ENCODE measurements around the gene MTCL1. TPM values are rescaled to one million over a fixed set of nuclear protein-coding genes. Genes with fewer than 3 reads are reported as not detected.

Gene MTCL1
- total and polyA plus RNA-seq, 10 donors = 1.6 to 7.5 (median 3.9) TPM

GRCh38 chr18:8770657-8771056, 65.3 kb downstream of the MTCL1 start:
- 81 to 98% (median 86%) methylated on average over 1 of the region's 1 CpG for WGBS, 5 donors
- H3K36me3 ChIP-seq = no peaks in the 10 kb centered on the region
- TF ChIP-seq POLR2A (IDR thresholded peaks at IDR 0.05) (no peak), POLR2AphosphoS5 (IDR thresholded peaks at IDR 0.05) (no peak), CTCF (IDR thresholded peaks at IDR 0.05 in 8 of 11, conservative IDR thresholded peaks at IDR 0.05 in 3 of 11) (no peak)
- H3K27me3 ChIP-seq (replicated peaks in 1 of 7) = no peaks in the 10 kb centered on the region
- intact Hi-C loops (cut with DNase I; ENCODE audit: low total_unique reads) = no loop called here
- H3K4me3 ChIP-seq = no peak overlapping the region
- H3K27ac ChIP-seq = no peak overlapping the region
- no peaks in the 10 kb centered on the region for H3K4me1 ChIP-seq
- no peak for DNase-seq
- H3K9me3 ChIP-seq = no peaks in the 10 kb centered on the region

GRCh38 chr18:8771930-8772329, 66.6 kb downstream of the MTCL1 start:
- no peaks in the 10 kb centered on the region for H3K4me1 ChIP-seq
- no peaks in the 10 kb centered on the region for H3K36me3 ChIP-seq
- H3K9me3 ChIP-seq = no peaks in the 10 kb centered on the region
- H3K27ac ChIP-seq = no peak overlapping the region
- TF ChIP-seq POLR2AphosphoS5 (IDR thresholded peaks at IDR 0.05) (no peak), POLR2A (IDR thresholded peaks at IDR 0.05) (no peak), CTCF (IDR thresholded peaks at IDR 0.05 in 8 of 11, conservative IDR thresholded peaks at IDR 0.05 in 3 of 11) (no peak)
- intact Hi-C loops (cut with DNase I; ENCODE audit: low total_unique reads) = no loop called here
- H3K4me3 ChIP-seq = no peak overlapping the region
- DNase-seq = no peak
- 67 to 94% (median 82%) methylated on average over 8 of the region's 8 CpGs for WGBS, 5 donors
- H3K27me3 ChIP-seq (replicated peaks in 1 of 7) = no peaks in the 10 kb centered on the region

GRCh38 chr18:8773980-8774379, 68.6 kb downstream of the MTCL1 start:
- intact Hi-C loops (cut with DNase I; ENCODE audit: low total_unique reads) = no loop called here
- no peak for DNase-seq
- WGBS, 5 donors = 86 to 93% (median 89%) methylated on average over 5 of the region's 5 CpGs

More at GRCh38 chr18:8773980-8774379, 68.6 kb downstream of the MTCL1 start:
- TF ChIP-seq POLR2A (IDR thresholded peaks at IDR 0.05) (no peak), POLR2AphosphoS5 (IDR thresholded peaks at IDR 0.05) (no peak), CTCF (IDR thresholded peaks at IDR 0.05 in 8 of 11, conservative IDR thresholded peaks at IDR 0.05 in 3 of 11) (no peak)
- Histone ChIP-seq H3K27me3 (replicated peaks in 1 of 7) (no peaks in the 10 kb centered on the region), H3K27ac (no peak overlapping the region), H3K4me1 (no peaks in the 10 kb centered on the region), H3K36me3 (no peaks in the 10 kb centered on the region), H3K9me3 (no peaks in the 10 kb centered on the region), H3K4me3 (no peak overlapping the region)
